IPS-11a (cell line): ENCODE measurements around the gene ARSK.

Experiments used
- H3K4me3 ChIP-seq: one replicate; pipeline ENCODE4 v1.5.1; 2013; ENCODE audit warnings: low read depth, low read length, control low read depth

Gene ARSK, protein sequence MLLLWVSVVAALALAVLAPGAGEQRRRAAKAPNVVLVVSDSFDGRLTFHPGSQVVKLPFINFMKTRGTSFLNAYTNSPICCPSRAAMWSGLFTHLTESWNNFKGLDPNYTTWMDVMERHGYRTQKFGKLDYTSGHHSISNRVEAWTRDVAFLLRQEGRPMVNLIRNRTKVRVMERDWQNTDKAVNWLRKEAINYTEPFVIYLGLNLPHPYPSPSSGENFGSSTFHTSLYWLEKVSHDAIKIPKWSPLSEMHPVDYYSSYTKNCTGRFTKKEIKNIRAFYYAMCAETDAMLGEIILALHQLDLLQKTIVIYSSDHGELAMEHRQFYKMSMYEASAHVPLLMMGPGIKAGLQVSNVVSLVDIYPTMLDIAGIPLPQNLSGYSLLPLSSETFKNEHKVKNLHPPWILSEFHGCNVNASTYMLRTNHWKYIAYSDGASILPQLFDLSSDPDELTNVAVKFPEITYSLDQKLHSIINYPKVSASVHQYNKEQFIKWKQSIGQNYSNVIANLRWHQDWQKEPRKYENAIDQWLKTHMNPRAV

DNA sequence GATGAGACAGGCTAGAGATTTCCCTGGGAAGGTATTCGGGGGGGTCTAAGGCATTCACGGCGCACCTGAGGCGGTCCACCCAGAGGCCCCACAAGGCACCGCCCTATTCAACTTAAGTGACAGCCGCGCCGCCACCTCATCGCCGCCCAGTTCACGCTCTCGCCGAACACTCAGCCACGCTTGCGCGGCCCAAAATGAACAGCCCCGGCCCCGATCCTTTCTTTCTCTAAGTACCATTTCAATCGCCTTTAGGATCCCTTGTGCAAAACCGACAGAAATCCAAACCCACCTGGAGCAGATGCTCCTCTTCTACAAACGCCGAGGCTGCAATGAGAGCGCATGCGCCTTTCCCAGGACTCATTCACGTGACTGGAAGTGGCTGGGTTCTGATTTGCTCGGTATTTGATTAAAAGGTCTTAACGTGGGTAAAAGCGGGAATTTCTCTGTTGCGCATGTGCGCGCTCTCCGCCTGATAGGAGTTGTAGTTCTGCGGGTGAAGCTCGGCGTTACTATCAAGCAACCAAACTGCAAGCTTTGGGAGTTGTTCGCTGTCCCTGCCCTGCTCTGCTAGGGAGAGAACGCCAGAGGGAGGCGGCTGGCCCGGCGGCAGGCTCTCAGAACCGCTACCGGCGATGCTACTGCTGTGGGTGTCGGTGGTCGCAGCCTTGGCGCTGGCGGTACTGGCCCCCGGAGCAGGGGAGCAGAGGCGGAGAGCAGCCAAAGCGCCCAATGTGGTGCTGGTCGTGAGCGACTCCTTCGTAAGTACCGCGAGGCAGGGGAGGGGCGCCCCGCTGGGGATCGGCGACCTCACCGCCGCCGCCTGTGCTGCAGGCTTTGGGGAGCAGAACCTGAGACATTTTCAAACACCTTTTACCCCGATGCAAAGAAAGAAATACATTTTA, at the start of gene ARSK, which contains the start of gene SKIC3:
ARSK (plus strand) TSS at position 455 of the 902 bp plus-strand sequence; CDS start at position 633, 178 bp downstream.
SKIC3 (minus strand) TSS at position 331 of the 902 bp plus-strand sequence. CDS start 7,827 bp downstream, outside the sequence.
- H3K4me3 ChIP-seq, result peak within 1 kb of the TSS; percentile 84

DNA sequence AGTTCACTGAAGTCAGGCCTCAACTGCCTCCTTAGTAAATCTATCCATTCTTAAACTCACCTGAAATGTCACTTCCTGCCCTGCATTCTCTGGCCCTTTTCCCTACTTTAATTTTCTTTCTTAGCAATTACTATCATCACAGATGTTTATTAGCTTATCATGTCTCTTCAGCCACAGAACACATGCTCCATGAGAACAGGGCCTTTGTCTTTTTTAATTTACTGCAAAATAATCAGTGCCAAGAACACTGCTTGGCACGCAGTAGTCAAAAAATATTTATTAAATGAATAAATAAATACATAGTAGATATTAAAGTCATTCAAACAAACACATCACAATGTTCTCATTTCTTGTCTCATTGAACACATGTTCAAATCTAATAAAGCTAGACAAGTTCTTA, 46.4 kb upstream of the ARSK start:
- no peak overlapping the region for H3K4me3 ChIP-seq

DNA sequence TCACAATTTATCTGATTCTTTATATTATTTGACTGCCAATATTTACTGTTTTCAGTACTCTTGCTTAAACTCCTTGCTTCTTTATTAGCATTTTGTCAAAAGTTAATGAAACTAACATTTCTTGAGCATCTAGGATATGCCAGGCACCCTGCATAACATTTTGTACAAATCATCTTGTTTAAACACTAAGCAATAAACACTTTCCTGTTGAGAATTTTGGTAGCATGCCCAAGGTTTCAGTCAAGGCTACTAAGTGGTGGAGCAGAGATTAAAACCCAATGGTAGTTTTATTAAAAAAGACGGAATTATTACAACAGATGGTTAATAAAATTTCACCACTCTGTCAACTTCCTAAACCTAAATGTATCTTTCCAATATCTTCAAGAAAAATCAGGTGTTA, 43.3 kb upstream of the ARSK start:
- no peak overlapping the region for H3K4me3 ChIP-seq

DNA sequence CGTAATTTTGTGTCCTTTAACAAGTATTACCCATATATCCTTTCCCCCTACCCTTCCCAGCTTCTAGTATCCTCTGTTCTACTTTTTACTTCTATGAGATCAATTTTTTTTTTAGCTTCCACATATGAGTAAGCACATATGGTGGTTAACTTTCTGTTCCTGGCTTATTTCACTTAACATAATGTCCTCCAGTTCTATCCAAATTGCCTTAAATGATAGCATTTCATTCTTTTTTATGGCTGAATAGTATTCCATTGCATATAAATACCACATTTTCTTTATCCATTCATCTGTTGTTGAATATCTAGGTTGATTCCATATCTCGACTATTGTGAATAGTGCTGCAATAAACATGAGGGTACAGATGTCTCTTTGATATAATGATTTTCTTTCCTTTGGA, 36.5 kb upstream of the ARSK start:
- no peak overlapping the region for H3K4me3 ChIP-seq

DNA sequence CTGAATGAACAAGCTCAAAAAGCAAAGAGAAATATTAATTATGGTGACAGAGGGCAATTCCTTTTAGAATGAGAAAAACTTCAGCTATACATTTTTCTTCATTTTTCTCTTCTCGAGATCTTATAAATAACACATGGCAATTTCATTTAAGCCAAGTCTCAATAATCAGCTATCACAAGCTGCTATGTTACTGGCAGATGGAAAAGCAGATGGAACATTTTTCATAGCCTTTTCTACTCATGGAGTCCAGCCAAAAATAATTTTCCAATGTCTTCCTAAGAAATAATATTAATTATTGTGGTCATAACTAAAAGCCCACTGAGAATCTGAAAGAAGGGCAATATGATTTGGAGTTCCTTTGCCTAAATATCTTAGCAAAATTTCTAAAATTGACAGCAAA, 35.8 kb upstream of the ARSK start:
- H3K4me3 ChIP-seq, result no peak overlapping the region

DNA sequence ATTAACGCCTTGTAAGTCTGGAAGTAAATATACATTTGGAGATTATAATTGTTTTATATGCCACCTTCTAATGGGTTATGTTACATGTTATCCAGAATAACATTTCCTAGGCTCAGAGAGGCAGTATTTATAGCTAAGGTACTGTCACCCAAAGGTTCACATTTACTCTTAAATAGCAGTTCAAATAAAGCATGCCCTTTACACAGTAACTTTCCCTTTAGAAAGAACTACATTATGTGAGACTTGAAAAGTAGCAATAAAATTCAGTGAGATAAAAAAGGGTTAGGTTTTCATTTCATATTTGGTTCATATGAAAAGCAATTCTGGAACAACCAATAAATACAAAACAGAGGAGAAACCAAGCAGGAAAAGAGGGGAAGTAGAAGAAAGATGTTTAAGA, 35.2 kb upstream of the ARSK start:
- no peak overlapping the region for H3K4me3 ChIP-seq

DNA sequence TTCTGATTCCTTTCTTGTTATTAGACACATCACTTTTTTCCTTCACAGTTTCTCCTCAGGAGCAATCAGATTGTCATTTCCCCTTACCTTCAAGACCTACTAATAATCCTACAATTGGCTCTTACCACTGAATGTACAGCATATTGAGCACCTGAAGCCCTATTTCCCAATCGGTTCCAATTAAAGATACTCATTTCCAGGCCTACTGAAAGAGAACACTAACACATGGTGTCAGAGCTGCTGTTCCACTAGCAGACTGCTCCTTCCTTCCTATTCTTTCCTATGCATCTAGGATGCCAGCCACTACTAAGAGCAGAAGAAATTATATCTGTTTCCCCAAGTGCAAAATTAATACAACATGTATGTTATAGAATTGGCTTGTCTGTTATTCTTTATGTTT, 34.7 kb upstream of the ARSK start:
- no peak overlapping the region for H3K4me3 ChIP-seq

DNA sequence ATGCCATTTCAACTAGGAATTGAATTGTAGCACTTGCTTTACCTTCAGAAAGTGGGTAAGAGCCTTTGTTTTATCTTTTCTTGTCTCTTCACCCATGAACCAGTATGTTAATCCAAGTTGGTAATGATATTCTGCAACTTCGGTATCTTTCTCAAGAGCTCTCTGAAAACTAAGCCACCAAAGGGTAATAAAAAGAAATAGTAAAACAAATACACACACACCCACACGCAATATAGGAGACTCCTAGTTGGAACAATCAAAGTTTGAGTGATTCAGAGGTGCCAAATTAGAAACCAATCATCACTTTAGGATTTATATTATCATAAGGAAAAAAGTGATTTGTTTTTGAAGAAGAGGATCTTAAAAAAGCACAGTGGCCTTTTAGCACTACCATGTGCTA, 30.5 kb upstream of the ARSK start:
- no peak overlapping the region for H3K4me3 ChIP-seq

DNA sequence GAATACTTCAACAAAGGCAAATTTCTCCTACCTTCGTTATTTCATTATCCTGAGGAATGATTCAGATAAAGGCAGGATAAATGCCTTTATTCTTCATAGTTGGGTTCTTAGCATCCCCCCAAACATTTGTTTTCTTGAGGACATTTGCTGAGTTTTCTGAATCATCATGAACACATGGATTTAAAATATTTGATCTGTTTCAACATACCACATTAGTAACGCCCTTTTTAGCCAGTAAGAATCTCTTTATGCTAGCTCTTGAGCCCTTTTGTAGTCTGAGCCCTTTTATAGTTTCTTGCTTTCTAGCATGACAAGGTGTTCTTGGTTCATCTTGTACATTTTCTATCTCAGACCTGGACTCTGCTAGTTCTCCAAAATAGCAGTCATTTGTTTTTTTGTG, 28.0 kb upstream of the ARSK start:
- no peak overlapping the region for H3K4me3 ChIP-seq

DNA sequence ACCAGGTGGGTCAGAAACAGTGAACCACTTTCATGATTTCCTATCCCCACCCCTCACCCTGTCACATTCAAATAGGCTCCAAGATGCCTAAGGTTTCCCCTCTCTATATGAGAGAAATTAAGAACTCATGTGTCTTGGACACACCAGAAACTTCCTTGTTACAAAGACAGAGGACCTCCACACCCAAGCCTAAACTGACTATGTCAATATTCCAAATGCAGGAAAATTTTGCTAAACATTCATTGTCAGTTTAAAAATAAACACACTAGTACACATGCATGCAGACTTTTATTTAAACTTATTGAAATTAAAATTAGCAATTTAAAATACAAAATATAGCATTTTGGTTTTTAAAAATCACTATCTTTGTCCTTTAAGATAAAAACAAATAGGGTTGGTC, 26.3 kb upstream of the ARSK start:
- H3K4me3 ChIP-seq, result no peak overlapping the region

DNA sequence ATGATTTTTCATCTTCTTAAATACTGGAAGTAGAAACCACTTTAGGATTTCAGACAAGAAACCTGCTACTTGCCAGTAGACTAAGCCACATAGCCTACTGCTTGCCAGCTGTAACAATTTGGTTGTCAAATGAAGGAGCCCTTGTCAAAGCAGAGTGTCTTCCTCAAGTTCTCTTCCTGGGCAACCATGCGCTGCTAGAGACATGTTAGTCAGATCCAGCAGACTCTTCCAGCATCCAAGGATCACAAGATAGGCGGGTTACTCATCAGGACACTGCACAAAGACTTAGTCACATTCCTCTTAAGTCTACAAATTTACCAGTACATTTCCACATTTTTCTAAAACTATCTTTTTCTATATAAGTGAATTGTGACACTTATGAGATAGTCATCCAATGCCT, 24.5 kb upstream of the ARSK start:
- H3K4me3 ChIP-seq, result no peak overlapping the region

DNA sequence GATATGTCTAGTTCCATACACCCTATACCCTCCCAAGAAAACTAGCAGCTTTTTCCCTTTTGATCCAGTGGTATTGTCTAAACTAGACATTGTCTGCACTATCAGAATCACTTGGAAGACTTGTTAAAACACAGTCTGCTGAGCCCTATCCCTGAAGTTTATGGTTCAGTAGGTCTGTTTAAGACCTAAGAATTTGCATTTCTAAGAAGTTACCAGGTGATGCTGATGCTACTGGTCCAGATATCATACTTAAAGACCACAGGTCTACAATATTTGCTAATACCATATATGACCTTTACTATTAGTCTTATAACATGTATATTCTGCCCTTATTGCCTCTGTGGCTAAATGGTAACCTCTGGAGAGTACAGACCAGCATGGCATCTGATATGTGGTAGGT, 23.4 kb upstream of the ARSK start:
- H3K4me3 ChIP-seq, result no peak overlapping the region

DNA sequence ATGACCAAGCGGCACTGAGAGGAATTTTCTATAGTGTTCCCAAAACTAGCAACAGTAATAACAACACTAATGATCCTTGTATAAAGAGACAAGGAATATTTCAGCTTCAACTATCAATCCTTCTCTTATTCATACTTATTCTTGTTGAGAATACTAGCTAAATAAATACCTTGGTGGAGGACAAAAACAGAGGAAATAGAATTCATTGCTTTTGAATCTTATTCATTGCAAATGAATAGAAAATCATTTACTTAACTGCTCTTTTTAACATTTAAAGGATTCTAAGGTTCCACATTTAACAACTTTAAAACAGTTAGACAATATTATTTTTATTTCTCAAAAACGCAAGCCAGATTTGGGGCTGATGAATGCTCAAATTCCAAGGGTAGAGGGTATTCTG, 22.5 kb upstream of the ARSK start:
- no peak overlapping the region for H3K4me3 ChIP-seq

DNA sequence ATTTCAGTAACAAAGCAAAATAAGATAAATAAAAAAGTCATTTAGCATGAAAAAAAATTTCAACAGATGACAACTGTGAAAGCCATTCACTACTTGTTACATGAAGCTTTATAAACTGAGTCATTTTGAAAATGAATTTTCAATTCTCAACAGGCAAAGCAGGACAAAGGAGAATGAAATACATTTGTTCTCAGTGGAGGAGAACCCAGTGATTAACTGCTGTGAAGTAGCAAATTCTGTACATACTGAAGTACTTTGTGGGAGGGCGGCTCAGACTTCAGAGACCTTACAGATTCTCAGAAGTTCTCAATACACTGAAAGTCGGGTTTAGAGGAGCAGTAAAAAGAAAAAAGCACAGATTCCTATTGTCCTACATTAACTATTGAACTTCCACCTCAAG, 21.8 kb upstream of the ARSK start:
- H3K4me3 ChIP-seq, result no peak overlapping the region

DNA sequence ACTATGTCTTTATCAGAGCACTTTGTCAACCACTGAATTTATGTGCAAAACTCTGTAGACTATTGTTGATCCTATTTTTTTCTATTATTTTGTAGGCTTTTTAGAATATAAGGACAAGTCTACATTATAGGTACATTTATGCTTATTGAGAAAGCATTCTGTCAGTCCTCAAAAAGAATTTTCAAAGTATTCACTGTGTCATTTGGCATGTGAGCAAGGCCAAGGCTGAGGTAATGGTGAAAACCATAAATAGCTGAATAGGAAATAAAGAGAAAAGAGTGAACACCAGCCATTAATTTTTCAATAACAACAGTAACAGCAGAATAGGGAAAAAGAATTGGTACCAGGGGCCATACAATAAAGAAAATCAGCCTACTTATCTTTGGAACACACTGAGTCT, 21.1 kb upstream of the ARSK start:
- no peak overlapping the region for H3K4me3 ChIP-seq

DNA sequence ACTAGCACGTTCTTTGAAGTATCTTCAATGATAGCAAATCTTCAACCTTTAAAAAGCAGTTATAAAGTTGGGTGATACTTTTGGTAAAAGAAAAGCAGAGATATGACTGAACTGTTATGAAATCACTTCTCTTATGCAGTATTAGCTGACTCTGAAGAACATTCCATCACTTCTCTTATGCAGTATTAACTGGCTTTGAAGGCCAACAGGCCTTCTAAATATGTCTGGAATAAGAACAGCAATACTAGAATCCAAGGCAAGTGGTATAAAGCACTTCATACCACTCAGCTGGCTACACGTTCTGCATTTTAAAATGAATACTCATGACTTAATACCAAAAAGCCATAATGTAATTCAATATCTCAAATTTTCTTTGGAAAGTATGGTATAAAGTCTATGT, 17.4 kb upstream of the ARSK start:
- no peak overlapping the region for H3K4me3 ChIP-seq

DNA sequence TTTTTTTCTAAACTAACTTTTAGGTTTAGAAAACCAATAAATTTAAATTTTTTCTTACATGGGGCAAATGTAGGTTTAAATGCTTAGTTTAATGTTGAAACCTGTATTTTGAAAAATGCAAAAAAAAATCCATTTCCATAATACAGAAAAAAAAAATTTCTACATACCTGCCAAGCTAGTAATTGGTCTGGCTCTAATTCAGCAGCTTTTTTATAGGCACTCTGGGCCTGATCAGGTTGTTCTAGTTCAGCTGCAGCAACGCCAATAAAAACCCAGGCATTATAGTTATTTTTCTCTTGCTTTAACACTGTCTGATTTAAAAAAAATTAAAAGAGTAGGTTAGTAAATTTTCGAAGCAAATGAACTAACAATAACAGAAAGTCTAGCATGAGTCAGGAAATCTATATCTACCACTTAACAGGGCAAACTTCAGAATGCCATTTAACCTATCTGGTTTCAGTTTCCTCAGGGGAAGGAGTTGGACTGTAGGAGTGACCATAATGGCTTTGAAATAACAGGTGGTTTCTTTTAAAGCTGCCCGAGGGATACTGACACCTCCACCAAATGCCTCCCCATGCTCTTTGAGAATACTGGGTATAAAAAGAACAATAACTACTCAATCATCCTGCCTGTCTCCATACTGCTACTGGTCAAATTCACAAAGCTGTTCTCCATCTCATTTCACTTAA, 11.7 kb upstream of the ARSK start:
- no peak overlapping the region for H3K4me3 ChIP-seq

DNA sequence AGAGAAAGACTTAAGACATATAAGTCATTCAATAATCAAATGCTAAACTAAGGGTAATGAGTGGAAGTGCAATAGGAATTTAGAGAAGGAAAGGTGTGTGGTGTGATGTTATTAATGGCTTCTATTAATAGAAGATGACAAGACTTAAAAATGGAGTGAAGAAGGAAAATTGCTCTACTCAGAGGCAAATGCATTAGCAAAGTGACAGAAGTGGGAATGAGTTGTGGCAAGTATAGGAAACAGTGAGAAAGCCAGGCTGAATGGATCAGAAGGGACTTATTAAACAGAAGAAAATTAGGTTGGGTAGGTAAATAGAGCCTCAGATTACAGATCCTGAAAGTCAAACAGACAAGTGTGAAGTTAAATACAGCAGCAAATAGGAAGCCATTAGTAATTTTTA, 5.9 kb upstream of the ARSK start:
- H3K4me3 ChIP-seq, result no peak overlapping the region

DNA sequence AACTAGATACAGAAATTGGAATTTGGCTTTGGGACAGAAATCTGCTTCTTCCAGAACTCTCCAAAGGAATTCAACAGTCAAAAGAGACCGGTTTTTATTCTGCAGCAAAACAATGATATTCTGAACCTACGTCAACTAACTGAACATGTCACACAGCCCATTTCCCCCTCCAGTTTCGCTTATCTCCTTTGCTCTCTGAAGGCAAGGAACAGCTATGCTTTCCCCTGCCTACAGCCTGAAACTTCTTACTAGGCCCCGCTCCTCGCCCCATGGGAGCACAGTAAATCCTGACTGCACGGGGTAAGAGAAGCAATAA, 612 bp upstream of the ARSK start:
- peak overlapping the region; percentile 84 for H3K4me3 ChIP-seq

DNA sequence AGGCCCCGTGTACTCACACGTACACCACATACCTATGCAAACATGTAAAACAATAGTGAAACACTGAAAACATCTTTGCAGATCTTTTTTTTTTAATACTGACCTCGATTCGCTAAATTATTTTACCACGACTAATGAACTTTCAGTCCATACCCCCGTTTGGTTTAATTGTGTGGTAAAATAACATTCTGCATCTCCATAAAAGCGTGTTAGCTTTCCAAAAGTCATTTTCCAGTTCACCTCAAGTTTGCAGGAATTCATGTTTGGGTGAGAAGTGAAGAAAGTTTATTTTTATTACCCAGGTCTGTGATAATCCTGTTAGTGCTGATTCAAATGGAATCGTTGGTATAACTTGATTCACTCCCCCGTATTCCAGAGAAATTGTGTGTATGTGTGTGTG, 652 bp downstream of the ARSK start:
- H3K4me3 ChIP-seq, result peak overlapping the region; percentile 84

DNA sequence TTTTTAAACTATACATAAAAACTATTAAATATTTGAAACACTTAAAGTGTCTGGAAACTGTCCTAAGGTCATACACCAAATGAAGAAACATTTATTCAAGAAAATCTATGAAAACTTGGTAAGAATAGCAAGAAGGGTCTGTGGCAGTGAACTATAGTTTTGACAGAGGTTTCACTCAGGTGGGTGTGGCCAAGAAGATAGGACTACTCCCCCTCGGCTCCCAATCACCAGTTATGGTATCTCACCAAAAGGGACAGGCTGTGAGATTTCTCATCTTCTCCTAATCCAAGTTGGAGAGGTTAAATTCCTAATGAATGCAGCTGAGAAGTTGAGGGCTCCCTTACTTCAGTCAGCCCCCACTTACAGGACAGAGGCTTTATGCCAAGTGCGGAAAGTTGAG, 2.9 kb downstream of the ARSK start:
- no peak overlapping the region for H3K4me3 ChIP-seq
